Measurements from ENCODE around the gene ESPN.

The ESPN gene

GRCh38 chr1:6408023-6408422 lies 16.6 kb upstream of the ESPN start:
- DNase-seq (ENCODE audit: low read depth in 2 of 3, low spot score in 2 of 3) = no peak

- no peak for DNase-seq (ENCODE audit: low read depth in 2 of 3, low spot score in 2 of 3)
Observed at GRCh38 chr1:6409053-6409452, 15.5 kb upstream of the ESPN start.

GRCh38 chr1:6409733-6410132 lies 14.8 kb upstream of the ESPN start:
- no peak for DNase-seq (ENCODE audit: low read depth in 2 of 3, low spot score in 2 of 3)

DNA sequence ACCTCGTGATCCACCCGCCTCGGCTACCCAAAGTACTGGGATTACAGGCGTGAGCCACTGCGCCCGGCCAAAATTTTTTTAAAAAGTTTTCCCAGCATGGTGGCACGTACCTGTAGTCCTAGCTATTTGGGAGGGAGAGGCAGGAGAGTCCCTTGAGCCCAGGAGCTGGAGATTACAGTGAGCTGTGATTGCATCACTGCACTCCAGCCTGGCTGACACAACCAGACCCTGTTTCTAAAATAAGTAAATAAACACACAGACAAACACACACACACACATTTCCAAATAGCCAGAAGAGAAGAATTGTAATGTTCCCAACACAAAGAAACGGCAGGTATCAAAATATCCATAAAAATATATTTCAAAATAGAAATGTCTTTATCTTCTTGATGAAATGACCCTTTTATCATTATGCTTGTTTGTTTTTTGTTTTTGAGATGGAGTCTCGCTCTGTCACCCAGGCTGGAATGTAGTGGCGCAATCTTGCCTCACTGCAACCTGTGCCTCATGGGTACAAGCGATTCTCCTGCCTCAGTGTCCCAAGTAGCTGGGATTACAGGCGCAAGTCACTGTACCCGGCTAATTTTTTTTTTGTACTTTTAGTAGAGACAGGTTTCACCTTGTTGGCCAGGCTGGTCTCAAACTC lies 14.2 kb upstream of the ESPN start:
- DNase-seq (ENCODE audit: low read depth in 2 of 3, low spot score in 2 of 3) = no peak

DNA sequence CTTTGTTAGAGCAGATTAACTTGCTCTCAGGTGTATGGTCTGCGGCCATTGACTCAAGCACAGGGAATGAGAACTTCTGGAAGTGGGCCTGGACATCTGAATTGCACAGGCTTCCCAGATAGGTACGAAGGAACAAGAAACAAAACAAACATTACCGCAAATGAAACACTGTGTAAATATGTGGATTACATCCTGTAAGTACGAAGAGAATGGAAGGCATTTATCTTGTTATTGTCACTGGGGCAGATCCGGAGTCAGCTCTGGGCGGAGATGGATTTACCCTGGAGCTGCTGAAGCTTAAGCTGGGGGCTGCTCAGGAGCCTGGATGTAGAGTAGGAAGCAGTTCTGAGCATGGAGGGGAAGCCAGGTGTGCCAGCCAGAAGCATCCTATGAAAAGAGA lies 11.7 kb upstream of the ESPN start:
- DNase-seq (ENCODE audit: low read depth in 2 of 3, low spot score in 2 of 3) = no peak

GRCh38 chr1:6414443-6414844 lies 10.1 kb upstream of the ESPN start:
- no peak for DNase-seq (ENCODE audit: low read depth in 2 of 3, low spot score in 2 of 3)

DNA sequence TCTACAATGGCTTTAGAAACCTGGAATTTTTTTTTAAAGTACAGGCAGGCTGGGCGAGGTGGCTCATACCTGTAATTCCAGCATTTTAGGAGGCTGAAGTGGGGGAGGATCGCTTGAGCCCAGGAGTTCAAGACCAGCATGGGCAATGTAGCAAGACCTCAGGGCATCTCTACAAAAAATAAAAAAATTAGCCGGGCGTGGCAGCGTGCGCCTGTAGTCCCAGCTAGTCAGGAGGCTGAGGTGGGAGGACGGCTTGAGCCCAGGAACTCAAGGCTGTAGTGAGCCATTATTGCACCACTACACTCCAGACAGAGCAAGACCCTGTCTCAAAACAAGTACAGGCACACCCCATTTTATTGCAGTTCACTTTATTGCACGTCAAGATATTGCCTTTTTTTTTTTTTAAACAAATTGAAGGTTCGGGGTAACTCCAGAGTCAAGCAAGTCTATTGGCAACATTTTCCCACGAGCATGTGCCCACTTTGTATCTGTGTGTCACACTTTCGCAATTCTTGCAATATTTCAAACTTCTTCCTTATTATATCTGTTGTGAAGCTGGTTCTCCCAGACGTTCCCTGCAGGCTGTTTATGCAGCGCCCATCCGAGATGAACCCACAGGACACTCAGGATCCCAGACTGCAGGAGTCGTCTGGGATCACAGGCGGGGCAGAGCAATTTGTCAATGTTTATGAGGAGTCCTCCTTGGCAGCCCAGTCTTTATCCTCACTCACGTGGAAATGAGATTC lies 9.5 kb upstream of the ESPN start:
- DNase-seq (ENCODE audit: low read depth in 2 of 3, low spot score in 2 of 3) = no peak

- DNase-seq (ENCODE audit: low read depth in 2 of 3, low spot score in 2 of 3) = no peak
Observed at GRCh38 chr1:6416295-6416656, 8.3 kb upstream of the ESPN start.

DNA sequence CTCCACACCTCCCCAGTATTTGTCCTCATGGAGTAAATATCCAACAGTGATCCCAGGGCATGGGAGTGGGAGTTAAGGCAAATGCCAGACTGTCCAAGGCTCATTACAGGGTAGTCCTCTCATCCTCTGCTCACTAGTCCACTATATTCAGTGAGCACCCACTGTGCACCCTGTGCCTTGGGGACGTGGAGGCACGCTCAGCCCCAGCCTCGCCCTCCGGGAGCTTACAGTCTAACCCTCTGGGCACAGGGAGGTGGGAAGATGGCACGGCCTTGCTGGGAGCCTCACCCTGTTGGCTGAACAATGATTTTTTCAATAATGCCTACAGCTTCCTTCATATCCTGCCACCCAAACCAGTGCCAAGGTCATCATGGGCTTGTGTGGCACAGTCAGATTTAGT lies 7.7 kb upstream of the ESPN start:
- no peak for DNase-seq (ENCODE audit: low read depth in 2 of 3, low spot score in 2 of 3)

- DNase-seq (ENCODE audit: low read depth in 2 of 3, low spot score in 2 of 3) = no peak
Observed at GRCh38 chr1:6417961-6418667, 6.5 kb upstream of the ESPN start.

DNA sequence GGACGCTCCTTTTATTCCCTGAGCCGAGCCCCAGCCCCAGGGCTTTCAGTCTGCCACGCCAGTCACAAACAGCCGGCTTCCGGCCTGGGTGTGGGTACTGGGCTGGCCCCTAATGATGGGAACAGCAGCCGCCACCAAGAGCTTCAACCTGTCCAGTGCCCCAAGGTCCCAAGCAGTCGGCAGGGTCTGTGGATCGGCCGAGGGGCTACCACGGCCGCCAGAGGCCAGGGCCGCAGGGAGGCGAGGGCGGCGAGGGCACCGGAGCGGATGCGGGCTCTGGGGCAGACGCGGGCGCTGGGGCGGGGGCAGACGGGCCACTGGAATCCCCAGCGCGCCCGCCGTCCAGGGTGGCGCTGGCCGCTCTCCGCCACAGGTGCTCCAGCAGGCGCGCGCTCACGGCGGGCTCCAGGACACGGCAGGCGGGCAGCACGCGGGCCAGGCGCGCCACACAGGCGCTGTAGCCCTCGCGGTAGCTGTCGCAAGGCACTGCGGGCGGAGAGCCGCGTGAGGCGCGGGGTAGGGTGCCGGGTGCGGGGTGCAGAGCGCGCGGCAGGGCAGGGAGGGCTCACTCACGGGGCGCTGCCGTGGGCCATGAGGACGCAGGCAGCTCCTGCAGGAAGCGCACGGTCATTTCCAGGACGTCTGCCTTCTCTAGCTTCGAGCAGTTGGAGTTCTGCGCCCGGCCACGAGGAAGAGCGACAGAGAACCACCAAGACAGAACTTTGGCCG lies 5.7 kb upstream of the ESPN start:
- DNase-seq (ENCODE audit: low read depth in 2 of 3, low spot score in 2 of 3) = no peak

- no peak for DNase-seq (ENCODE audit: low read depth in 2 of 3, low spot score in 2 of 3)
Observed at GRCh38 chr1:6419397-6419803, 5.2 kb upstream of the ESPN start.

DNA sequence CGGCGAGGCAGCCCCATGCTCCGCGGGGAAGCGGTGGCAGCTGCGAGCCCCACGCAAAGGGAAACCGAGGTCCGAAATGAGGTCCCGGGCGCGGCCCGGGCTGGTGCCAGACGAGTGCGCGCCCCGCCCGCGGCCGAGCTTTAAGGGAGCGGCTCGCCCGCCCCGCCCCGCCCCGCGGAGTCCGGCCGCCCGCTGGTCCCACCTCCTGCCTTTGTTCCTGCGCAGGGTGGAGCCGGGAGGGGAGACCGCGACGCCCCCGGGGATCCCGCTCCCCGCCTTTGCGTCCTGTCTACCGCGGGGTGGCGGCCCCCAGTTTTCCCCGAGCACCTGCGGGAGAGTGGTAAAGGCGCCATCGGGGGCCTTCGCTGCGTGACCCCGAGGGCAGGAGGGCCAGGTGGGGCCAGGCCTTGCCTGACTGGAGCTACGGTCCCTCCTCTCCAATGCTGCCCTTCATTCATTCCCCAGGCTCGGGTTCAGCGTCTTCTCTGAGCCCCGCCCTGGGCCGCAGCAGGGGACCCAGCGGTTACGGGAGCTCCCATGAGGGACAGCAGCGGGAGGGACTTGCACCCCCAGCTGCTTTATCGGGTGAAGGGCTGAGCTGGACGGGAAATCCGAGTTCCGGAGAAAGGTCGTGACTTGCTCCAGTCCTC lies 4.6 kb upstream of the ESPN start, which contains the start of gene HES2:
HES2 (minus strand) TSS at position 116 of the 650 bp plus-strand sequence; CDS start at position 17, 99 bp downstream.
- DNase-seq (ENCODE audit: low read depth in 2 of 3, low spot score in 2 of 3) = no peak

DNA sequence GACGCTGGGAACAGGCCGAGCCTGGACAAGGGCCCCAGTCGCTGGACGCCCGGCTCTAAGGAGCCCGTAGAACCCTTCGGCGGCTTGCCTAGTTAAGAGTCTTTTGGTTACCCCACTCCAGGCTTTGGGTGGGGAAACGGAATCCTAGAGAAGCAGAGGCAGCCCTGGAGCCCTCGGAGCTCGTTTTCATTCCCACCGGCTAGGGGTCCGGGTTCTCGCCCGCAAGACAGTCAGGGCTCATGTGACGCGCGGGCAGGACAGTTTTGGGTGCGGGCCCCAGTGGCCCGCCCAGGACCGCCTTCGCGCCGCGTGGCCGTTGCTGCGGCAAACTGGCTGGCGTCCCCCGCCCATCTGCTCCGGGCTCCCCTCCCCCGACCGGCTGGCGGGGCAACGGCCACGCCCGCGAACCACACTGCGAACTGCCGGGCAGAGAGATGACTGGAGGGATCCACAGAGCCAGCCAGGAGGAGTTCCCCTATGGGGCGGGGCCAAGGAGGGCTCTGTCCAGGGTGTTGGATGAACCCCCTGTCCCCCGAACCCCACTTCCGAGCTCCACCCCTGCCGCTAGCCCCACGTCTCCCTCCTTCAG lies 4.0 kb upstream of the ESPN start:
- DNase-seq (ENCODE audit: low read depth in 2 of 3, low spot score in 2 of 3) = no peak

GRCh38 chr1:6421266-6421665 lies 3.3 kb upstream of the ESPN start:
- no peak for DNase-seq (ENCODE audit: low read depth in 2 of 3, low spot score in 2 of 3)

DNA sequence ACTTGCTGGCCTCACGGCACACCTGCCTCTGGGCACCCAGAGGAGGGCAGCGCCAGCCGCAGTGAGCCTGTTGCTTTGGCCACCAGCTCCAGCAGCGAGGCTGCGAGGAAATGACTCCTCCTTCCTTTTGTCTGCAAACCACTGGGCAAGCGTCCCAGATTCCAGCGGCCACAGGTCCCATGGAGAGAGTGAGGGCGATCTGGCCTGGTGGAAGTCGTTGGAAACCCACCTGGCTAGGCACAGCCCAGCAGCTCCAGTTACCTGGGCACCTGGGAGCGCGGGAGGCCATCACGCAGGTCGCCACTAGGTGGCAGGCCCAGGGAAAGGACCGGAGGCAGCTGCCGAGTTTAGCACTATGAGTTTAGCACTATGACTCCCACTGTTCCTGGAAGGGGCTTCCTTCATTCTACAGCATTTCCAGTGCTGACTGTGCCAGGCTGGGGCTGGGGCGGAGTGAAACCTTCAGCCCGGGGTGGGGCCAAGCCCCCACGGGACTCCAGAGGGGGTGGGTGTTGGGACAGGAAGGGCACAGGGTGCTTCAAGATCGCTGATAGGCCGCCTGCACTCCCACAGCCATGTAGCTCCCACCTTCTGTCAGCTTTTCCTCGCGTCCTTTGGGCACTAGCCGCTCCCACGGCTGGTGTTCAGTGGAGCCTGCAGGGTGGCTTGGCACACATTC lies 1.1 kb upstream of the ESPN start:
- peak in 2 of 3 experiments; percentile 43 to 52 for DNase-seq (ENCODE audit: low read depth in 2 of 3, low spot score in 2 of 3)

DNA sequence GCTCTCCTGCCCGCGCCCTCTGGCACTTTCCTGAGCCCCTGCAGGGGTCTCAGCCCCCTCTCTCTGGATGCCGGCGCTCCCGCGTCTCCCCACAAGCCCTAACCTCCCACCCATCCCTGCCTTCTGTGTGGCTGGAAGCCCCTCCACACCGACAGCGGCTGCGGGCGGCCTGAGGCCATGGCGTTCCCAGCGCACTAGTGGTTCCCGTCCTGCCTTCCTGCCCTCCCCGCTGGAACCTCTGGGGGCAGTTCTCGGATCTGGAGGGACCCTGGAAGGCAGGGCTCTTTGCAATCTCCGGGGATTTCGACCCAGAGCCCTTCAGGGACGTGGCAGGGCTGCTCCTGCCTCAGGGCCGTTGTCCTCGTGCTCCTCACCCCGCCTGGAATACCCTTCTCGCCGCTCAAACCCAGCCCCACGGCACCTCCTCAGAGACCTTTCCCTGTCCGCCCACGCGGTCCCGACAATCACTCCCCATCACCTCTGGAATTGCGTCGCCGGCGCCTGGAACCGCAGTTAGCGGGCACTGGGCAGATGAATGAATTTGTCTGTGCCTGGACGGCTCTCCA lies 493 bp upstream of the ESPN start:
- DNase-seq (ENCODE audit: low read depth in 2 of 3, low spot score in 2 of 3) = no peak

- no peak for DNase-seq (ENCODE audit: low read depth in 2 of 3, low spot score in 2 of 3)
Observed at GRCh38 chr1:6425658-6426057, 1.1 kb downstream of the ESPN start.

DNA sequence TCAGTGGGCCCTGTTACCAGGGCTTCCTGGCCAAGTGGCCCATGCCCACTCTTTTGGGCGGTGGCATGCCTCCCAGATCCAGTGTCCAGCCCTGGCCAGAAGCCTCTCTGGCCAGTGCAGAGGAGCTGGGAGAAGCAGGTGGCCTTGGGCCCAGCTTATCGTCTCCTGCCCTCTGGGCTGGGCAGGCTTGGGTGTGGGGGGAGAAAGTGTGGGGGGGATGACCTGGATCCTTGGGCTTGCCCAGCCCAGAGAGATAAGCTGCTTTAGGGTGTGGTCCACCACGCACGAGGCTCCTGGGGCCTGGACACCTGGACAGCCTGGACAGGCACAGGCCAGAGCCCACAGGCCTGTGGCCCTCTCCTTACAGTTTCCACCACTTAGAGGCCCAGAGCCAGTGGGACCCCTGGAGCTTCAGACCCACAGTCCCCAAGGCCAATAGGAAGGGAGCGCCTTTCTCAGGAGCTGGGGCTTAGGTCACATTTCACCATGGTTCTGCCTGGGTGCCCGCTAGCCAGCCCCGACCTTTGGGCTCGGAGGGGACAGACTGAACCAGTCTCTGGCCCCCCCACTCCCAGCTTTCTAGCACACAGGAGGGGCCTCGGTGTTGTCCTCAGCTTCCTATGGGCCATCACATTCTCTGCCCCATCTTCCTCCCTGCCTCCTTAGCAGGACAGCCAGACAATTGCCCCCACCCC lies 1.8 kb downstream of the ESPN start:
- no peak for DNase-seq (ENCODE audit: low read depth in 2 of 3, low spot score in 2 of 3)
